GM23248 (cell line): ENCODE measurements around the gene TENT4A. TPM values are rescaled to one million over a fixed set of nuclear protein-coding genes. Genes with fewer than 3 reads are reported as not detected.

ENCODE experiments used
- DNase-seq: peaks from one replicate; pipeline ENCODE4 v3.0.0-alpha.2; 2015
- H2AFZ ChIP-seq: fragments of 200-600 bp; sonication (generic); 2 replicates; pipeline ENCODE4 v1.6.1; 2016; ENCODE audit warnings: antibody characterized with exemption
- H3F3A ChIP-seq: fragments of 200-600 bp; sonication (generic); 2 replicates; pipeline ENCODE4 v1.6.1; 2016; ENCODE audit warnings: mild to moderate bottlenecking, antibody characterized with exemption, mixed run types; ENCODE audit not compliant: insufficient read depth
- H3K27ac ChIP-seq: fragments of 200-600 bp; sonication (generic); 2 replicates; pipeline ENCODE4 v1.5.1; 2016; ENCODE audit warnings: mild to moderate bottlenecking
- H3K27me3 ChIP-seq: fragments of 200-600 bp; sonication (generic); replicated peaks from 2 replicates; pipeline ENCODE4 v1.6.1; 2016; ENCODE audit warnings: mild to moderate bottlenecking; ENCODE audit not compliant: insufficient read depth
- H3K36me3 ChIP-seq: fragments of 200-600 bp; sonication (generic); 2 replicates; pipeline ENCODE4 v1.6.1; 2016; ENCODE audit warnings: low read depth, mild to moderate bottlenecking
- H3K4me1 ChIP-seq: fragments of 200-600 bp; sonication (generic); 2 replicates; pipeline ENCODE4 v1.6.1; 2016; ENCODE audit warnings: mild to moderate bottlenecking; ENCODE audit not compliant: insufficient read depth
- H3K4me2 ChIP-seq: fragments of 200-600 bp; sonication (generic); one replicate; pipeline ENCODE4 v1.6.1; 2016; ENCODE audit warnings: mild to moderate bottlenecking; ENCODE audit not compliant: unreplicated experiment
- H3K4me3 ChIP-seq: fragments of 200-600 bp; sonication (generic); 2 replicates; pipeline ENCODE4 v1.5.1; 2016; ENCODE audit warnings: mild to moderate bottlenecking
- H3K79me2 ChIP-seq: fragments of 200-600 bp; sonication (generic); 2 replicates; pipeline ENCODE4 v1.6.1; 2016; ENCODE audit warnings: mild to moderate bottlenecking; ENCODE audit not compliant: insufficient read depth
- H3K9ac ChIP-seq: fragments of 200-600 bp; sonication (generic); 2 replicates; pipeline ENCODE4 v1.6.1; 2016; ENCODE audit warnings: mild to moderate bottlenecking
- H3K9me2 ChIP-seq: fragments of 200-600 bp; sonication (generic); 2 replicates; pipeline ENCODE4 v1.6.1; 2016; ENCODE audit warnings: mixed run types, mild to moderate bottlenecking, moderate library complexity; ENCODE audit not compliant: insufficient read depth
- H3K9me3 ChIP-seq: fragments of 200-600 bp; sonication (generic); one replicate; pipeline ENCODE4 v1.6.1; 2017; ENCODE audit warnings: low read depth
- H4K20me1 ChIP-seq: fragments of 200-600 bp; sonication (generic); 2 replicates; pipeline ENCODE4 v1.6.0; 2016; ENCODE audit not compliant: insufficient read depth
- EZH2 ChIP-seq: fragments of 200-600 bp; sonication (generic); IDR thresholded peaks from 2 replicates; pipeline ENCODE4 v1.6.1; 2018; ENCODE audit warnings: antibody characterized with exemption, mild to moderate bottlenecking; ENCODE audit not compliant: insufficient read depth, poor library complexity, severe bottlenecking
- EZH2phosphoT487 ChIP-seq: fragments of 200-600 bp; sonication (generic); IDR thresholded peaks from 2 replicates; pipeline ENCODE4 v1.6.1; 2018; ENCODE audit warnings: antibody characterized with exemption, moderate library complexity, mild to moderate bottlenecking, low read depth; ENCODE audit not compliant: insufficient read depth
- WGBS, 2 experiments: methylation state at CpG; one replicate each; pipeline ENCODE4 v1.1.6; 2015 to 2017; ENCODE audit warnings: low lambda C conversion rate in 2 of 2, low coverage in 1 of 2; ENCODE audit errors: missing lambda C conversion rate in 2 of 2; 5-methylcytosine and 5-hydroxymethylcytosine counted together
- in situ Hi-C: fragments of 300-500 bp; cut with MboI; formaldehyde crosslinking; loops from 2 replicates; pipeline ENCODE4 v1.15.0; 2020
- polyA plus RNA-seq: library from polyadenylated mRNA; unstranded; fragments of >200 nt; fragmentation: Nextera tagmentation; extraction: Ambion mirVana; gene quantifications from 2 replicates; pipeline ENCODE4 v1.2.1, GENCODE V29; 2016
- total RNA-seq: library from RNA; depleted of rRNA; stranded (reverse); fragments of >200 nt; shearing (Covaris generic); gene quantifications from 2 replicates; pipeline ENCODE4 v1.2.3, GENCODE V29; 2014

Gene TENT4A
- total and polyA plus RNA-seq, 2 experiments from 2014 or later = 3.0 to 17.6 TPM

DNA sequence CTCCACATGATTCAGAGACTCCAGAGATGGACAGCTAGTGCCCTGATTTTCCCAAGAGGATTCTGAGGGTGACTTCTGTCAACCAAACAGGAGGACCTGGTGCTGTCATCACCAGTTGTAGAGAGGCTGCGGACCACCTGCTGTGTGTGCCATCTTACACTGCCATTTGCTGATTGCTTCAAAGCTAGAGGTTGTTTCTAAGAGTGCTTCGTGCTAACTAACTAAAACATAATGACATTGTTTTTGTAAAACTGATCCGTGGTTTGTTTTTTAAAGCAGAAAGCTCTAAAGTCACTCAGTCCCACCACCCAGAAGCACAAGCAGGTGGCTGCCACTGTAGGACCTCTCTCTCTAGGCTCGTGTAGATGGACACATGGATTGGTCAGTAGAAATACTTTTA, 12.2 kb downstream of the TENT4A start:
- Histone ChIP-seq H3K27ac (no peak overlapping the region), H3F3A (peaks cover 17% of the 10 kb centered on the region; the same call in 1 of the 2 replicates), H3K4me2 (no peak overlapping the region), H3K4me1 (peaks cover 19% of the 10 kb centered on the region), H3K9me3 (no peaks in the 10 kb centered on the region), H3K9me2 (no peaks in the 10 kb centered on the region), H3K9ac (no peak overlapping the region), H3K79me2 (peaks cover 100% of the 10 kb centered on the region), H3K36me3 (no peaks in the 10 kb centered on the region), H2AFZ (no peak overlapping the region), H3K27me3 (no peaks in the 10 kb centered on the region), H4K20me1 (peaks cover 7% of the 10 kb centered on the region; the same call in 1 of the 2 replicates), H3K4me3 (no peak overlapping the region)
- 69 to 74% methylated on average over 4 of the region's 4 CpGs for WGBS, 2 experiments
- no peak for TF ChIP-seq EZH2phosphoT487
- TF ChIP-seq EZH2 = no peak
- no peak for DNase-seq
- in situ Hi-C loops = loop anchor here (10.0 to 25.0 kb wide), 2 partner anchors 88 to 1241 kb away; partner anchors contain the start of genes NSUN2 and SRD5A1

DNA sequence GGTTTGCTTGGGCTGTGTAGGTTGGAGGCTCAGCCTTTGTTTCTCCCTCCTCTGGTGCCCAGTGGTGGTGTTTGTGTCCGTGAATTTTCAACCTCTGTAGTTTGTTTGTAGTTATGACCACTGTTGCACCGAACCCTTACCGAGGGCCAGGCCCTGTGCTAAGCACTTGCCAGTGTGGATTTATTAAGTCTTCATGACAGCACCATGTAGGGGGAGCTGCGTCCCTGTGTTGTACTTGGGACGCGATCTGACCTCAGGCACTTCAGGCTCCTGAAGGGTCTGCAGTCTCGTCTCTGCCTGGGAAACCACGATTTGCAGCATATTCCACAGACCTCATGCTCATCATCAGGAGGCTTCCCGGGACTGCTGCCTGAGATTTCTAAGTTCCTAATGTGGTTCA, 12.8 kb downstream of the TENT4A start:
- in situ Hi-C loops = loop anchor here (10.0 to 25.0 kb wide), 2 partner anchors 89 to 1241 kb away; partner anchors contain the start of genes NSUN2 and SRD5A1
- Histone ChIP-seq H4K20me1 (peaks cover 7% of the 10 kb centered on the region; the same call in 1 of the 2 replicates), H3K27me3 (no peaks in the 10 kb centered on the region), H3K4me1 (peaks cover 21% of the 10 kb centered on the region), H3K27ac (no peak overlapping the region), H3K4me2 (no peak overlapping the region), H2AFZ (no peak overlapping the region), H3F3A (peaks cover 19% of the 10 kb centered on the region; the same call in 1 of the 2 replicates), H3K9ac (no peak overlapping the region), H3K79me2 (peaks cover 100% of the 10 kb centered on the region), H3K9me2 (no peaks in the 10 kb centered on the region), H3K36me3 (no peaks in the 10 kb centered on the region), H3K9me3 (no peaks in the 10 kb centered on the region), H3K4me3 (no peak overlapping the region)
- TF ChIP-seq EZH2phosphoT487 = no peak
- TF ChIP-seq EZH2 = no peak
- DNase-seq = no peak
- WGBS, 2 experiments = 88 to 91% methylated on average over 9 of the region's 9 CpGs

DNA sequence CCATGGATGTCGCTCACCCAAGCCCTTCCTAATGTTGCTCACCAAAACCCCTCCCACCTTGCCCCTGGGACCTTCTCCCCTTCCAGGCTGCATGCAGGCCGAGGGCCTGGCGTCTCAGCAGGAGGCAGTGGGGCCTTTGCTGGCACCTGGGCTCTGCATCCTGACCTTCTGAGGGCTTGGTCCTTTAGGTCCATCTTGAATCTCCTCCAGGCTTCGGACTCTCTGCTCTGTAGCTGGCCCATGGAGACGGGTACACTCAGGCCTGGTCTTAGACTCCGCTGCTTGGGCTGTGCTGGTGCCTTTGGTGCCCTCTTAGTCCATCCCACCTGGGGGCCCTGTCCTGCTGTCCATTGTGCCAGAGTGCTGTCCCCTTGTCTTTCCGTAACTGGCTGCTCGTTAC, 14.0 kb downstream of the TENT4A start:
- H4K20me1 ChIP-seq = peaks cover 7% of the 10 kb centered on the region; the same call in 1 of the 2 replicates
- H3K4me3 ChIP-seq = no peak overlapping the region
- TF ChIP-seq EZH2 (no peak), EZH2phosphoT487 (no peak)
- no peaks in the 10 kb centered on the region for H3K9me3 ChIP-seq
- H3K4me2 ChIP-seq = no peak overlapping the region
- DNase-seq = no peak
- 95 to 98% methylated on average over 8 of the region's 8 CpGs for WGBS, 2 experiments
- peaks cover 30% of the 10 kb centered on the region for H3K4me1 ChIP-seq
- no peaks in the 10 kb centered on the region for H3K27me3 ChIP-seq
- H3K9ac ChIP-seq = no peak overlapping the region
- H3K27ac ChIP-seq = no peak overlapping the region
- H3K36me3 ChIP-seq = no peaks in the 10 kb centered on the region
- H3K9me2 ChIP-seq = no peaks in the 10 kb centered on the region
- in situ Hi-C loops = loop anchor here (10.0 to 25.0 kb wide), 2 partner anchors 90 to 1242 kb away; partner anchors contain the start of genes NSUN2 and SRD5A1
- no peak overlapping the region for H2AFZ ChIP-seq
- peaks cover 100% of the 10 kb centered on the region for H3K79me2 ChIP-seq
- H3F3A ChIP-seq = peaks cover 19% of the 10 kb centered on the region

DNA sequence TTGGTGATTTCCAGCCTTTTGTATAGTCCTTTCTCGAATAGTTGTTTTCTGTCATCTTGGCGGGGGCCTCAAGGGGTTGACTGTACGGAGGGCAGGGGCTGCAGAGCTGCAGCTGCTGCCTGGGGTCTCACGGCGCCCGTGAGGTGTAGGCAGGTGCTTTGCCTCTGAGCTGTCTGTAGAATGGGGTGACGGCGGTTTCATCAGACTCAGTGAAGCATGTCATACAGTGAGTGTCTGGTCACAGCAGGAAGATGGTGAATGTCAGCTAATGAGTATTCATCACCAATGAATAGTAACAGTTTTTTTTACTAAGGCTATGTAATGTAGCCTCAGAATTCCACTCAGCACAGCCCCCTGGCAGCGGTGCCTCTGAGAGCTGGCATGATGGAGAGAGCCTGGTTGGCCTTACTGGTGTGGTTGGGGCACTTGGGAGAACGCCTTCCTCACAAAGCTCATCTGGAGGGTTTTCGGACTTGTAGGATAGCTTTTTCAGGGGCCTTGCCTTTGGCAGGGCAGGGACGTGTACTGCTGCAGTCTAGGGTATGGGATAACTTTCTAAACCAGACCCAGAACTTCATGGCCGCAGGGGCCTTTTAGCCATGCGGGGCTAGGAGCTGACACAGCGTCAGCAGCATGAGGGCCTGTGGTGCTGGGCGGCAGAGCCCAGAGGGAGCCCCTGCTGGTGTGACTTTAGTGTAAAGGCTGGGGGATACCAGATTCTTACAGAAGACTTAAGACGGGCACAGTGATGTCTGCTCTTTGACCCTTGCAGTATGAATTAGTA, 15.0 kb downstream of the TENT4A start:
- in situ Hi-C loops = loop anchor here (10.0 to 25.0 kb wide), 2 partner anchors 91 to 1243 kb away; partner anchors contain the start of genes NSUN2 and SRD5A1
- H3K79me2 ChIP-seq = peaks cover 94% of the 10 kb centered on the region
- no peaks in the 10 kb centered on the region for H3K9me2 ChIP-seq
- no peak overlapping the region for H3K27ac ChIP-seq
- no peaks in the 10 kb centered on the region for H3K36me3 ChIP-seq
- no peak for DNase-seq
- H3K27me3 ChIP-seq = no peaks in the 10 kb centered on the region
- H3F3A ChIP-seq = peaks cover 25% of the 10 kb centered on the region
- no peak overlapping the region for H3K4me3 ChIP-seq
- peaks cover 30% of the 10 kb centered on the region for H3K4me1 ChIP-seq
- TF ChIP-seq EZH2phosphoT487 (no peak), EZH2 (no peak)
- no peak overlapping the region for H3K9ac ChIP-seq
- H3K9me3 ChIP-seq = no peaks in the 10 kb centered on the region
- H2AFZ ChIP-seq = no peak overlapping the region
- no peak overlapping the region for H3K4me2 ChIP-seq
- 98 to 99% methylated on average over 17 of the region's 17 CpGs for WGBS, 2 experiments
- H4K20me1 ChIP-seq = peaks cover 7% of the 10 kb centered on the region; the same call in 1 of the 2 replicates
